ENCODE results near the gene MEGF11.

MEGF11 gene

DNA sequence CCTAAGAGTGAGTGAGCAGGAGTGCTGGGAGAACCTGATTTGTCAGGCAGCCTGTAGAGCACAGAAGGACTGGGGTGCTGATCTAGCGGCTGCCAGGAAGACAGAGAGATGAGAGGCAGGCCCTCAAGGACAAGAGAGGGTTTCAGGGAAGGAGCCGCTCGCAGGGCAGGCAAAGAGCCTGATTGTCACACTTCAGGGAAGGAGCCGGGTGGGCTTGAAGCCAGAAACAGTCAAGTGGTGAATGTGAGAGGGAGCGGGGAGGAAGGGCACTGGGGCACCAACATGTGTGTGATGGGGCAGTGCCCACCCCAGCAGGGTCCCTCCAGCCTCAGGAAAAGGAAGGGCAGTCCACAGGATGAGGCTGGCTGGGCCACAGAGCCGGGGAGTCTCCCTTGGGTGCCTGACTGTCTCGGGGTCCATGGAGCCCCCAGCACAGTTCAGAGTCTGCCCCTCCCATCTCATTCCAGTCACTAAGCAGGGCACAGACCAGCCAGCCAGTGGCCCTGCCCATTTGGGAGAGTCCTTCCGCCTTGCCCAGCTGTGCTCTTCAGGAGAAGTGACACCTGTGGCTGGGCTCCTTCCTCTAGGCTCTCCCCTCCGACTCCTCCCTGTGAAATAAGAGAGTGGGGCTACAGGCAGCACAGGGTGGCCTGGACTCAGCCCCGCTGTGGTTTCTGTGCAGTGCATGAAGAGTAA is 235.6 kb downstream of the MEGF11 start:
- DNase-seq (ENCODE audit: low read depth), result no peak
- TF ChIP-seq, protein P1, sequence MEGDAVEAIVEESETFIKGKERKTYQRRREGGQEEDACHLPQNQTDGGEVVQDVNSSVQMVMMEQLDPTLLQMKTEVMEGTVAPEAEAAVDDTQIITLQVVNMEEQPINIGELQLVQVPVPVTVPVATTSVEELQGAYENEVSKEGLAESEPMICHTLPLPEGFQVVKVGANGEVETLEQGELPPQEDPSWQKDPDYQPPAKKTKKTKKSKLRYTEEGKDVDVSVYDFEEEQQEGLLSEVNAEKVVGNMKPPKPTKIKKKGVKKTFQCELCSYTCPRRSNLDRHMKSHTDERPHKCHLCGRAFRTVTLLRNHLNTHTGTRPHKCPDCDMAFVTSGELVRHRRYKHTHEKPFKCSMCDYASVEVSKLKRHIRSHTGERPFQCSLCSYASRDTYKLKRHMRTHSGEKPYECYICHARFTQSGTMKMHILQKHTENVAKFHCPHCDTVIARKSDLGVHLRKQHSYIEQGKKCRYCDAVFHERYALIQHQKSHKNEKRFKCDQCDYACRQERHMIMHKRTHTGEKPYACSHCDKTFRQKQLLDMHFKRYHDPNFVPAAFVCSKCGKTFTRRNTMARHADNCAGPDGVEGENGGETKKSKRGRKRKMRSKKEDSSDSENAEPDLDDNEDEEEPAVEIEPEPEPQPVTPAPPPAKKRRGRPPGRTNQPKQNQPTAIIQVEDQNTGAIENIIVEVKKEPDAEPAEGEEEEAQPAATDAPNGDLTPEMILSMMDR (conservative IDR thresholded peaks at IDR 0.05; ENCODE audit: control insufficient read depth, insufficient read depth, low read depth, low read length), result no peak
- no peak overlapping the region for H3K4me3 ChIP-seq (ENCODE audit: control insufficient read depth, low read depth, low read length)

DNA sequence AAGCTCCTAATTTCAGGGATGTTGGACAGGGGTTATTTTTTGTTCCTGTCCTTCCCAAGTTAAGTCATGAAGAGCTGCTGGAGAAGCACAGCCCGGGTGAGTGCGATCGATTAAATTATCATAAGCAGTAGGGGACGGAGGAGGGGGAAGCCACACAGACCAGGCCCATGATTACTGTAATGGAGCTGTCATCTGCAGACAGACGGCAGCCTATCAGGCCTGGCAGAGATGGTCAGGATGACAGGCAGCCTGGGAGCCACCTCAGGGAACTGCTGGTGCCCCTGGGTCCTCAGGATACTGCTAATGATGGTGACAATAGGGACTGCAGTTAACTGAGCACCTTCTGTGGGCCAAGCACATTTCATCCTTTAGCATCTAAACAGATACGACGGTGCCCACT is 236.6 kb downstream of the MEGF11 start:
- DNase-seq (ENCODE audit: low read depth), result no peak
- TF ChIP-seq, protein P1 (conservative IDR thresholded peaks at IDR 0.05; ENCODE audit: control insufficient read depth, insufficient read depth, low read depth, low read length), result no peak
- no peak overlapping the region for H3K4me3 ChIP-seq (ENCODE audit: control insufficient read depth, low read depth, low read length)

DNA sequence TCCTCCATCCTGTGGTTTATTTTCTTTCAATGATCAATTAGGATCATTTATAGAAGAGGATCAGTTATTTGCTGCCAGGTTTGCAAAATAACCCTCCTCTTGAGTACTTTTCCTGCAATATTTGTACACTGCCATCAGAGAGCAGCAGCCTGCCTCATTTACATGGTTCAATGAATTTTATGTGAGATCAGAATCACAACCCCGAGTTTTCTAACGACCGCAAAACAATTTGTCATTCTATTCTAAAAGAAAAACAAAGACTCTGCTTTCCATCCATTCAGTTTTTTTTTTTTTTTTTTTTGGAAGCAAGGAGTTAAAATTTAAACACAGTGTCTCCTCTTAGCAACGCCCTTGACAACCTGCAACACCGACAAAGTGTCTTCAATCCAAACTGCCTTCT is 237.4 kb downstream of the MEGF11 start:
- H3K4me3 ChIP-seq (ENCODE audit: control insufficient read depth, low read depth, low read length), result no peak overlapping the region
- TF ChIP-seq, protein P1 (conservative IDR thresholded peaks at IDR 0.05; ENCODE audit: control insufficient read depth, insufficient read depth, low read depth, low read length), result no peak
- DNase-seq (ENCODE audit: low read depth), result no peak

DNA sequence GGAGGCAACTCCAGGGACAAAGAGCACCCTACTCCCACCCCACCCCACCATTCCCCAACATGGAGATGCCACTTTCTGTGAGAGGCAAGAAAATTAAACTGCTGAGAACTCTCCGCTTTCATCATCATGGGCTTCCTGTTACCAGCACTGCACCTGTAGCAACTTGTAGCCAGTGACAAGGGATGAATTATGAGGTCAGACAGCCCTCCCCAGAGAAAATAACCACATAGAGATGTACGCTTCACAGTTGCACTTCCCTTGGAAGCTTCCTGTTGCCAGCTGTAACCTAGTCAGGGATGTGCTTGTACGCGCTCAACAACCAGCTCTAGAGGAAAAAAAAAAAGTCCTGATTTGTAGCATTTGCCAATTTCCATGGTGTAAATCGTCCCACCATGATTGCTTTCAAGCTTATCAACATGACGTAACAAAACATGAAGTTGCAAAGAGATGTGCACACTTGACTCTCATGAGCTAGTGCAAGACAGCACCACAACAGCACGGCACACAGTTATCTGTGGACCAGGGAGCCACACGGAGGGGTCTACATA is 238.8 kb downstream of the MEGF11 start:
- no peak overlapping the region for H3K4me3 ChIP-seq (ENCODE audit: control insufficient read depth, low read depth, low read length)
- DNase-seq (ENCODE audit: low read depth), result no peak
- TF ChIP-seq, protein P1 (conservative IDR thresholded peaks at IDR 0.05; ENCODE audit: control insufficient read depth, insufficient read depth, low read depth, low read length), result no peak

DNA sequence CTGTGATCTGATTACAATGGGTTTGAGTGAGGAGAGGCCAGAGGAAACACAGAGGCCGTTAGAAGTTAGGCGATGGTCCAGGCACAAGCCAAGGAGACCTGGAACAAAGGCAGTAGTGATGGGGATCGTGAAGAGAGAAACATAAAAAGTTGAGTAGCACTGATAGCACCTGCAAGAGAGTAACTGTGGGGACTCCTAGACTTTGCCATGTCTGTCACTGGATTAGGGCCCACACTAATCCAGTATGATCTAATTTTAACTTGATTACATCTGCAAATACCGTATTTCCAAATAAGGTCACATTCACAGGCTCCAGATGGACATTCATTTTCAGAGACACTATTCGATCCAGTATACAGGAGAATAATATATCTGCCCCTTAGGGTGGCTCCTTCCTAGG is 239.5 kb downstream of the MEGF11 start:
- TF ChIP-seq, protein P1 (conservative IDR thresholded peaks at IDR 0.05; ENCODE audit: control insufficient read depth, insufficient read depth, low read depth, low read length), result no peak
- H3K4me3 ChIP-seq (ENCODE audit: control insufficient read depth, low read depth, low read length), result no peak overlapping the region
- DNase-seq (ENCODE audit: low read depth), result no peak

DNA sequence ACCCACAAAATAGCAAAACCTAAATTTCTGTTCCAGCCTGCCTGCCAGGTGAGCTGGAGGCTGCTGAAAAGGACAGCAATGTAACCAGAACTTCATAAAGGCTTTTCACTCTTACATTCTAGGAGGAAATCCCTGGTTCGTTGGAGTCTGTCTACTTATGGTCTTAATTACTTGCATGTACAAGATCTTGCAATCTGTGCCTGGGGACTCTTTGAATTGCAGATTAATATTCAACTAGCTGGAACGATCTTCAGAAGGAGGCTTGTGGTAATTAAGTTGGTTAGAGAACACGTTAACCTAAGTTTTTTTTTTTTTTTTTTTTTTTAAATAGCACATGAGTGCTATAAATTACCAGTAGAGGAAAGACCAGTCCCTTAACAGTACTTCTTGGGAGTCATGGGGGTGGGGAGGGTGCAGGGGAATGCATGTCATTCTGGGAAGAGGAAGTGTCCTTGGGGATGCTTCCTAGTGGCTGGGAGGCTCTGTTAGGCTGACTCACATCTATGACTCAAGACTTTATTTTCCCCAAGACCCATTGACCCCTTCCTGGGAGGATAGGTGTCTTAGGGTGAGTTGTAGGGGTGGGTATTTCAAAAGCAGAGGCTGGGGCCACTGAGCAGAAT is 244.5 kb downstream of the MEGF11 start:
- peak; percentile 80 for DNase-seq (ENCODE audit: low read depth)
- H3K4me3 ChIP-seq (ENCODE audit: control insufficient read depth, low read depth, low read length), result no peak overlapping the region
- TF ChIP-seq, protein P1 (conservative IDR thresholded peaks at IDR 0.05; ENCODE audit: control insufficient read depth, insufficient read depth, low read depth, low read length), result no peak

Data from fibroblast of mammary gland (primary cell).